Stimulated activated CD4-positive, alpha-beta T cell treated with anti-CD3 and anti-CD28 coated beads, TNF-alpha, amount 100 ng/mL, for 1 hour (primary cell): ENCODE results near the gene EPN3.

Source experiments
- DNase-seq, 3 donors: peaks; one replicate each; pipeline ENCODE4 v3.0.0-alpha.2; 2020; ENCODE audit warnings: low read depth in 3 of 3, low spot score in 1 of 3

The EPN3 gene

DNA sequence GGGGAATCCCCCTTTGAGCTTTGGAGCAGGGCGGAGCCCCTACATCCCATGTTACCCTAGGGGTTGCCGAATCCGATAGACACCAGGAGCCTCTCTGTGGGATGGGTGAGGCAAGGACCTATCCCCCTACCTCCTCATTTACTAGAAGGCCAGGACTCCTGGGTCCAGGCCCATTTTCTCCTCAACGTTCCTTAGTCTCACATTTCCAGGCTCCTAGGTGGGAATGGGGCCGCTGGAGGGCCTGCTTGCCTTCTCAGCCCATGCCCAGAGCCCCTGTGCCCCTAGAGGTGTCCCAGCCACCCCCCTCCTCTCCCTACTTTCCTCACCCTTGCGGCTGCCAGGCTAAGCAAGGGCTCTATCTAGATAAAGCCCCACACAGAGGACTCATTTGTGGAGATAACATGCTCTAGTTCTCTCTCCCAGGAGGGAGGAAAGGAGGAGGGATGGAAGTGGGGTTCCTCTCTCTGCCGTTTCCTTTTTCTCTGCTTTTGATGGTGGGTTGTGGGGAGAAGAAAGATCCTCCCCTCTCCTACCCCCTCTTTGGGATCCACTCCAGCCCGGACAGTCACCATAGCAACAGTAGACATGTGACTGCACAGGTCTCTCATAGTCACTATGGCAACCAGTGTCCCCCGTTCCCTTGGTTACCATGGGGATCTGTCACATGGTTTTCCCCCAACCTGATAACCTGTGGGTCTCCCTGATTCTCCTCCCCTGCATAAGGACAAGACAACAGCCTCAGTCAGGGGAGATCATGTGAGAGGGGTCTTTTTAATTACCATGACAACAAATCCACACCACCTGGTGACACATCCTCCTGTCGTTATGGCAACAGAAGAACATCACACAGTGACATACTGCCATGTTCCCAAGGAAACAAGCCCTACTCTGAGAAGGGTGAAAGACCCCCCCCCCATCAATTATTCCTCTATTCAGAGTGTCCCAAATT, 33.1 kb downstream of the EPN3 start:
- DNase-seq, result no peak

DNA sequence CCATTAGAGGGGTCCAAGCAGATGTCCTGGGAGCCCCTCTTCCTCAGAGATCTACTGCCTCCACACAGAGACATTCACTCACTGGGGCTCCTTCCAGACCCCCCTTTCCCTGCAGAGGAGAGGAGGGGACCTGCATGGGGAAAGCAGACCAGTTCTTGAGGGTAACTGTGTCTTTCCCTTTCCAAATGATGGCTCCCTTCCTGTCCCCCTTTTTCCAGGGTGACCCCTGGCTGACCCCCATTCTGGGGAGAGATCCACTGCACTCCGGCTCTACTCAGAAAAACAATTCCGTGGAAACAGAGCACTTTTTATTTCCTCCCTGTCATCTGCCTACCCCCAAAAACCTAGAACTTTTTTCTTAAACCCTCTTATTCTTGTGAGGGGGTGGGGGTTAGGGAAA, 34.4 kb downstream of the EPN3 start:
- DNase-seq, result no peak

DNA sequence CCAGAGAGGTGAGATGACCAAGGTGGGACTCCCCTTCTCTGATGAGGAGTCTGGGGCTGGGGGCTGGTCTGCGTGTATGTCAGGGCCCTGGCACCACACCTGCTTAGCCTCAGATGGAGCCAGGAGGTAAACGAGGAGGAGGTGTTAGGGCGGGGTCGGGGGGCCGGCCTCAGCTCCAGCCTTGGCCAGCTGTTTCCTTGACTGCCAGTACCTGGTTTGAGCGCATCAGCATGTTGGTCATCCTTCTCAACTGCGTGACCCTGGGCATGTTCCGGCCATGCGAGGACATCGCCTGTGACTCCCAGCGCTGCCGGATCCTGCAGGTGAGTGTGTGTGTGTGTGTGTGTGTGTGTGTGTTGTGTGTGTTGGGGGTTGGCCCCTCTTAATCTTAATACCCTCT, 36.1 kb downstream of the EPN3 start:
- no peak for DNase-seq

DNA sequence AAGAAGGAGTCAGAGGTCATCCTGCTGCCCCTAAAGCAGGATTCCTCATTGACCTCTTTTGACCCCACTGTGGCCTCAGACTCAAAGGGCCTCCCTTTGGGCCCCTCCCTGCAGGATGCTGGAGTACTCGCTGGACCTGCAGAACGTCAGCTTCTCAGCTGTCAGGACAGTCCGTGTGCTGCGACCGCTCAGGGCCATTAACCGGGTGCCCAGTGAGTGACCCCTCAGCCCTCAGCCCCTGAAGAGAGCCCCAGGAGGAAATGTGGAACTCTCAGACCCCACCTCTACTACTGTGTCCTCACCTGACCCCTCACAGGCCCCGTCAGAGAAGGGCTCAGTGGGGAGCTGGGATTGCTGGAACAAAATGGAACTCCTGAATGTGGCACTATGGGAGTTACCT, 37.1 kb downstream of the EPN3 start:
- no peak for DNase-seq

DNA sequence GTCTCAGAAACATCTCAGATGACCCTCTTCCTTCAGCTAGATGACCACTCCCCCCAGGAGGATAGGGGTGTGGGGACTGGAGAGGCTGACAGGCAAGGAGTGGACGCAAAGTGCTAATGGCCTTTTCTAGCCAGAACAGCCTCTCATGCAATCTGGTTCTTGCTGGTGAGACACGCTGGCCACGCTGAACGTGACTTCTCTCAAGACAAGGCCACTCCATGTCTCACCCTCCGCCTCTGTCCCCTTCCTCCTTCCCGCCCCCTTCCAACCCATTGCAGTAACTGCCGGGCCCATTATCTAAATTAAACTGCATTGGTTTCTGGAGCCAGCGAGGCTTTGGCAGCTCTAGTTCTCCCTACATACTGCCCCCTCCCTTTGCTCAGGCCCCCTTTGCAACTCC, 37.5 kb downstream of the EPN3 start:
- no peak for DNase-seq

DNA sequence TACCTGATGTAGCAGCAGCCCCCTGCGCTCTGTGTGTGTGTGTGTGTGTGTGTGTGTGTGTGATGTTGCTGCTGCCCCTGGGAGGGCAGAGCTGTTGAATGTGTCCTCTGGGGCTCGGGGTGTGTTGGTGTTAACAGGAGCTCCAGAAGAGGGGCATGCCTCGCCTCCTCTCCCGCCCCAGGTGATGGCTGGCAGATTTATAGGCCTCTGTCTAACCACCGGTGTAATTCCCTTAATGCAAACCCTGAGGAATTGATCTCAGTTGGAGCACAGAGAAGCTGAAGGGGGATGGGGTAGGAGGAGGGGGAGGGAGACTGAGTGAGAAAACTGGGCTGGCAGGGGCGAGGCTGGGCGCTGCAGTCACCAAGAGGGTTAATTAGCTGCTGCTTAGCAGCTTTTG, 38.0 kb downstream of the EPN3 start:
- no peak for DNase-seq

DNA sequence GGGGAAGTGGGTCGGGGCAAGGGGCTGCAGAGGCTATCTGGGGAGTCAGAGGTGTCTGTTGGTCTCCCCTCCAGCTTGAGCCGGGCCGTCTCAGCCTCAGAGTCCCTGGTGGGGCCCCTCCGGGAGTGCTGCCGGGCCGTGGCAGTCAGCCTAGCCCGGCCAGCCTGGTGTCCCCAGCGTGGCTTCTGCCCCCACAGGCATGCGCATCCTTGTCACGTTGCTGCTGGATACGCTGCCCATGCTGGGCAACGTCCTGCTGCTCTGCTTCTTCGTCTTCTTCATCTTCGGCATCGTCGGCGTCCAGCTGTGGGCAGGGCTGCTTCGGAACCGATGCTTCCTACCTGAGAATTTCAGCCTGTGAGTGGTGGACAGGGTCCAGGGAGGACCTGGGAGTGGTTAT, 39.1 kb downstream of the EPN3 start:
- no peak for DNase-seq

DNA sequence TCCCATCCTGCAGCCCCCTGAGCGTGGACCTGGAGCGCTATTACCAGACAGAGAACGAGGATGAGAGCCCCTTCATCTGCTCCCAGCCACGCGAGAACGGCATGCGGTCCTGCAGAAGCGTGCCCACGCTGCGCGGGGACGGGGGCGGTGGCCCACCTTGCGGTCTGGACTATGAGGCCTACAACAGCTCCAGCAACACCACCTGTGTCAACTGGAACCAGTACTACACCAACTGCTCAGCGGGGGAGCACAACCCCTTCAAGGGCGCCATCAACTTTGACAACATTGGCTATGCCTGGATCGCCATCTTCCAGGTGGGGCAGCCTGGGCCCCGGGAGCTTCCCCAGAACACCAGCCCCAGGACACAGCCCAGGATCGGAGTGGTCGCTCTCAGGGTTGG, 40.0 kb downstream of the EPN3 start:
- no peak for DNase-seq

DNA sequence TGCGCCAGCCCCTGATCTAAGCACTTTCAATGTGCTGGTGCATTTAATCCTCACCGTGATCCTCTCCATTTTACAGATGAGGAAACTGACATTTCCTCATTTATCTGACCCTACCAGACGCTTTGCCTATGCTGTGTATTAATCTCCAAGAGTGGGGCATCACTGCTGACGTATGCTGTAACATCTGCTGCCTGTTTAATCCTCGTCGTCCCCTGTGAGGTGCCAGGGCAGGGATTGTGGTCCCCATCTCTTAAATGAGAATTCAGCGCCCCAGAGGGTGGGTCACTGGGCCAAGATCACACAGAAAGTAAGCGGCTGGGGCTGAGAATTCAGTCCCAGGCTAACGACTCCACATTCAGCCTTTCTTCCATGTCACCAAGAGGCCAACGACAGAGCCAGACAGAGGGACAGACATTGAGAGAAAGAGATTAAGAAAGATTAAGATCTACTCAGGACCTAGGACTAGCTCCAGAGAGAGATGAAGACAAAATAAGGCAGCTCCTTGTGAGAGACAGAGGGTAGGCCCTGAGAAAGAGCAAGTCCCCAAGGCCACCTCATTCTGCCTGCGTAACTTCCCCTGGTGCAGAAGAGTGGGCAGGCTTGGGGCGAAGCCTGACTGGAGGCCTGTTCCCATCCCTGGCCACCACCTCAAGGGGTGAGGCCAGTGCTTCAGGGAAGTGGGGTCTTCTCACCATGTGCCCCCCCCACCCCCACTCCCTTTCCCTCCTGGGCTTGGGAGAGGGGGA, 41.5 kb downstream of the EPN3 start:
- no peak for DNase-seq

DNA sequence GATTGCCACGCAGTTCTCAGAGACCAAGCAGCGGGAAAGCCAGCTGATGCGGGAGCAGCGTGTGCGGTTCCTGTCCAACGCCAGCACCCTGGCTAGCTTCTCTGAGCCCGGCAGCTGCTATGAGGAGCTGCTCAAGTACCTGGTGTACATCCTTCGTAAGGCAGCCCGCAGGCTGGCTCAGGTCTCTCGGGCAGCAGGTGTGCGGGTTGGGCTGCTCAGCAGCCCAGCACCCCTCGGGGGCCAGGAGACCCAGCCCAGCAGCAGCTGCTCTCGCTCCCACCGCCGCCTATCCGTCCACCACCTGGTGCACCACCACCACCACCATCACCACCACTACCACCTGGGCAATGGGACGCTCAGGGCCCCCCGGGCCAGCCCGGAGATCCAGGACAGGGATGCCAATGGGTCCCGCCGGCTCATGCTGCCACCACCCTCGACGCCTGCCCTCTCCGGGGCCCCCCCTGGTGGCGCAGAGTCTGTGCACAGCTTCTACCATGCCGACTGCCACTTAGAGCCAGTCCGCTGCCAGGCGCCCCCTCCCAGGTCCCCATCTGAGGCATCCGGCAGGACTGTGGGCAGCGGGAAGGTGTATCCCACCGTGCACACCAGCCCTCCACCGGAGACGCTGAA, 43.2 kb downstream of the EPN3 start:
- no peak for DNase-seq

DNA sequence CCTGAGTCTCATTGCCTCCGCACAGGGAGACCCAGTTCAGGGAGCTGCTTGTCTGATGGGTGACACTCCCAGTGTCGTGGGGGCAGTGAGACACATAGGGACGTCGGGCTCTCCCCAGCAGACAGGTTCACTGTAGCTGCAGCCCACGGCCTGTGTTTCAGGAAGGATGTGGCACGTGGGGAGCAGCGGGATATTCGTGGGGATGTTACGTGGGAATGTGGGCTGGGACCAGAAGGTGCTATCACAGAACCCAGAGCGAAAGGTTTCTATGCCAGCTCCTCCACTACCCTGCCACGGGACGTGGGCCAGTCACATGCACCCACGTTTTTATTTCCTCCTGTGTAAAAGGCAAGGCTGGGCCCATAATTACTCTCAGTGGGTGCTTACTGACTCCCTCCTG, 44.3 kb downstream of the EPN3 start:
- no peak for DNase-seq

DNA sequence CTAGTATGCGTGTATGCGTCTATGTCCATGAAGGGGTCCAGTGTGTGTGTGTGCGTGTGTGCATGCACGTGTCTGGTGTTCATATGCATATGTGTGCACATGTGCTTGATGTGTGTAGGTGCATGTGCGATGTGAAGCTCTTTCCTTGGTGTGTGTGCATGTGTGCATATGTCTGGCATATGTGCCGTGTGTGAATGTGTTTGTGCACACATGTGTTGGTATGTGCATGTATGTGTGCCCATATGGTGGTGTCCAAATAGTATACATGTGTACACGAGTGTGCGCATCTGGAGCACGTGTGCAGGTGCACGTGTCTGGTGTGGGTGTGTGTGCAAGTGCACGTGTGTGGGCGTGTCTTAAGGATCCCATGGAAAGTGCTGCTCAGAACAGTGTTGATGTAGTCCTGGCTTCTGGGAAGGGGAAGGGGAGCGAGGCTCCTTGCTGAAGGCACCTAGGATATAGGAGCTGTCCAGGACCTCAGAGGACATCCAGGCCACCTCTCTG, 45.0 kb downstream of the EPN3 start:
- DNase-seq, result no peak

DNA sequence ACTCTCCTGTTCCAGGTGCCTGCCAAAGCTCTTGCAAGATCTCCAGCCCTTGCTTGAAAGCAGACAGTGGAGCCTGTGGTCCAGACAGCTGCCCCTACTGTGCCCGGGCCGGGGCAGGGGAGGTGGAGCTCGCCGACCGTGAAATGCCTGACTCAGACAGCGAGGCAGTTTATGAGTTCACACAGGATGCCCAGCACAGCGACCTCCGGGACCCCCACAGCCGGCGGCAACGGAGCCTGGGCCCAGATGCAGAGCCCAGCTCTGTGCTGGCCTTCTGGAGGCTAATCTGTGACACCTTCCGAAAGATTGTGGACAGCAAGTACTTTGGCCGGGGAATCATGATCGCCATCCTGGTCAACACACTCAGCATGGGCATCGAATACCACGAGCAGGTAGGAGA, 45.6 kb downstream of the EPN3 start:
- no peak for DNase-seq

DNA sequence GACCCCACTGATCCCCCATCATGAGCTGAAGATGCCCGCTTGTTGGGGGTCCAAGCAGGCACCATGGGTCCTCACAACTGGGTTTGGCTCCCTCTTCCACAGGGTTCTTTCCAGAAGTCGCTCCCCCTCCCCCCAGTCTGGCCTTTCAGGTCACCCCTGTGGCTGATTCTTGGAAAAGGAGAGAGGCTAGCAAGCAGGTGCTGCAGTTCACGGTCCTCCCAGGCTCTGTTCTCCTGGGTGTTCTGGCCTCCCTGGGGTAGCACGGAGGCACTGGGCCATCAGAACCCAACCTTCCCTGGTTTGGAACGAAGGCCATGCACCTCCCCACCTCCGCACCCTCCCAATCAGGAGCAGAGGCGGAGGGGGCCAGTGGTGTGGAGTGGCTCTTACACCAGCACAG, 46.9 kb downstream of the EPN3 start:
- no peak for DNase-seq

DNA sequence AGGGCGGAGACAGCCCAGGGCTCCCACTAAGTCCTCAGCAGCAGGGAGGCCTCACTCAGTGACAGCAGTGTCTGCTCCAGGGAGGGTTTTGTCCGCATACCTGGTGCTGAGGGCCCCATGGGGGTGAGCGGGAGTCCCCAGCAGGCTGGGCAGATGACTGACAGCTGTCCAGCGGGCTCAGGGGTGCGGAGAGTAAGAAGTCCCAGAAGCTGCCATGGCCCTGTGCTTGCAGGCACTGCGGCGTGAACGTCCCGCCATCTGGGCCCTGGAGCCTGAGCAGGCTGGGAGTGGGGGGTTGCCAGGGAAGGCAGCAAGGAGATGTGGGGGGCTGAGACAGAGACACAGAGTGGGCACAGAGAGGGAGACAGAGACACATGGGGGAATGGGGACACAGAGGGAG, 48.1 kb downstream of the EPN3 start:
- DNase-seq, result no peak

DNA sequence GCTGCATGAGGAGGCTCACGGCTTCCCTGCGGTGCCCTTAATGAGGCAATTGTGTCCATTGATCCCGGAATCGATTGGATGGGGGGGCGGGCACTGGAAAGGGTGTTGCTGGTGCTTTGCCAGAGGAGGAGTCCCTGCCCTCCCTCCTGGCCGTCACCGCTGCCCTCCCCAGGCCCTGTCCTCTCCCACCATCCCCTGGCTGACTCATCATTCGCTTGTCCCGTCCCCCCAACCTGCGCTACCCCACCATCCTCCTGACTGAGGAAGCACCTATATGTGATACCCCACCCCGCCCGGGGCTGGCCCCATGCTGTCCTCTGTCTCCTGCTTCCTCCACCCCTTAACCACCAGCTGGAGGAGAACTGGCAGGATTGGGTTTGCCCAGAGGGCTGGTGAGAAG, 48.8 kb downstream of the EPN3 start:
- no peak for DNase-seq

DNA sequence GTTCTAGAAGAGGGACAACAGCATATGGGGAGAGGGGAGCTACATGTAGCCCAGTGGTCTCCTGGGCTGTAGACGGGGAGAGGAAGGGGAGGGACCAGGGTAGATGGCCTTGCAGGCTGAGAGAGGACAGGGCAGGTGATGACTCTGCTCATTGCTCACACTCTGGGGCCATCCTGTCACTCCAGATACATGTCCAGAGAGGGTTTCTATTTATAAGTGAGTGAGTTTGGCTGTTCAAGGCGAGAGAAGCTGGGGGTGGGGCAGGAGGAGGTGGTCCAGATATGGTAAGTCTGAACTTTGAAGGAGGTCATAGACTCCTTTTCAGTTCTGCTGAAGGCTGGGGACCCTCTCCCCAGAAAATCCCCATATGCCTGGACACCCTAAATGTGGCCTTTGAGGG, 50.2 kb downstream of the EPN3 start:
- DNase-seq, result no peak

DNA sequence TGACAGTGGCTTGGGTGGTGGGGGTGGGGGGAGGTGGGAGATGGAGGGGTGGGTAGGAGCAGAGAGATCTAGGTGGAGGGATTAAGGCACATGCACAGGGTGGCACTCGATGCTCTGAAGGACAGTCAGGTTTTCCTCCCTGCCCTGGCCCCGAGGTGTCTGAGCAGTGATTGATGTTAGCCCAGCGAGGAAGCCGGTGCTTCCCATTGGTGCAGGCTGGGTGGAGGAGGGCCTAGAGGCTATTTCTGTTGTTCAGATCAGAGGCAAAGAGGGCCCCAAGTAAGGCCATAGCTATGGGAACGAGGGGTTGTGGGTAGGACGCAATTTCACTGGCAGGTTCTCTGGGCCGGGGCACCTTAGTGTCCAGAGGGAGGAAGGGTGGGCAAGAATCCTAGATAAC, 51.1 kb downstream of the EPN3 start:
- DNase-seq, result no peak

DNA sequence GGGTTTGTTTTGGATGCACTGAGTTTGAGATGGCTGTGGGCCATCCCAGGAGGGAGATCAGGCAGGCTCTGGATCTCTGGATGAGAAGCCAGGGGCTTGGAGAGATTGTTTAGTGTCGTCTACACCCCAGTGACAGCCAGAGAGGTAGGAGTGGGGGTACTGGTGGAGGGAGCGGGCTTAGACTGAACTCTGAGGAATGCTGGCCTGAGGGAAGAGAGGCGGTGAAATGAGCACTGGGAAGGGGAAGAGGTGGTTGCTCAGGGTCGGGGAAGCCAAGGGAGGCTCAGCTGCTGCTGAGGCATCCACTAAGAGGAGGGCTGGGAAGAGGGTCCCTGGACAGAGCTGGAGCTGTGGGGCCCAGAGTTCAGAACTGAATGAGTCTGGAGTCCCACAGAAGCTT, 51.6 kb downstream of the EPN3 start:
- no peak for DNase-seq

DNA sequence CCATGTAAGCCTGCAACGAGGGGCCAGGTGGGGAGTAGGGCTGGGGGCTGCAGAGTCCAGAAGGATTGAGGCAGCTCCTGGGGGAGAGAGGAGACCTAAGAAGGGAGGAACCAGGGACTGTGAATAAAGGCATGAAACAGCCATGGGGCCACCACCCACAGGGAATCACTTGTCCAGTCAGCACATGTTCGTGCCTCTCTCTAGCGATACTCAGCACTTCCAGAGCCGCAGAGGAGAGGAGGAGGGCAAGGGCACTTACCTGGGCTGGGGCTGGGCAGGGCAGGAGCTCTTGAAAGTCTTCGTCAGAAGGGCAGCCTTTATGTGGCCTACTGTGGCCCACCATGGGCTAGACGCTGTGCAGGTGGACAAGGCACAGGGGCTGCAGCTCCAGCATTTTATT, 52.2 kb downstream of the EPN3 start:
- no peak for DNase-seq

DNA sequence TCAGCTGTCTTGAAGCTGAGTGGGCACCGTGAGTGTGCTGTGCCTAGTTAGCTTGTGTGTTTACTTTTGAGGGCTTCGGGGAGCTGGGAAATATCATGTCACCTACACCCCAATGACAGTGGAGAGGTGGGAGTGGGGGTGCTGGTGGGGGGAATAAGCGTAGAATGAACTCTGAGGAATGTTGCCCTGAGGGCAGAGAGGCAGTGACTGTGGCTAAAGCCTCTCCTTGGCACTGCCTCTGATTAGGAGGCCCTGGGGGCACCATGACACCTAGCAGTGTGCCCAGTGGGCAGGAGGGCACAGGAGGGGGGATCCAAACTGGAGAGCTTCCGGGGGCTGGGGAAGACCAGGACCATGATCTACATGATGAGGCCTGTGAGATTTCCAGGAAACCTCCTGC, 52.8 kb downstream of the EPN3 start:
- DNase-seq, result no peak

DNA sequence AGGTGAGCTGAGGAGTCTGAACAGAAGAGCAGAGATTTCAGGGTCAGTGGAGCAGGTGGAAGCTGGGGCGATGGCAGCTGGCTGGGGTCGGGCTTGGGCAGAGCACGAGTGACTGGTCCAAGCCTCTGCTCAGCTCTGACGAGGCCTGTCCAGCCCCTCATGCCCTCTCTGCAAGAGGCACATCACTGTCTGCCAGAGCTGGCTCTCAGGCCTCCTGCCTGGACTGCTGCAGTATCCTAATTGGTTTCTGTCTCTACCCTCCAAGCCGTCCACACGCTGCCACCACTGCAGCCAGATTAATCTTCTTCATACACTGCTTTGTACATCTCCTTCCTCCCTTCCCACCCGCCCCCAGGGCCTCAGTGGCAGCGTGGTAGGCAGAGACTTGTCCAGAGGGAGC, 53.4 kb downstream of the EPN3 start:
- DNase-seq, result no peak
